Hematopoietic multipotent progenitor cell treated with erythropoietin and hydrocortisone succinate and interleukin-3 and kit ligand, for 4 days (in vitro differentiated cells): ENCODE data around the gene EXOC6B.
A peak's percentile ranks its signal among the peaks of the same experiment; 100 is the strongest.

Source experiments
- DNase-seq: peaks from one replicate; pipeline ENCODE4 v3.0.0-alpha.2; 2015

EXOC6B gene

GRCh38 chr2:72153924-72154323 is 671.9 kb downstream of the EXOC6B start:
- DNase-seq, result no peak

- no peak for DNase-seq
Observed at GRCh38 chr2:72153026-72153791, 672.6 kb downstream of the EXOC6B start.

- DNase-seq, result no peak
Observed at GRCh38 chr2:72150861-72151356, 674.9 kb downstream of the EXOC6B start.

- peak; percentile 87 for DNase-seq
Observed at GRCh38 chr2:72150157-72150860, 675.5 kb downstream of the EXOC6B start.

GRCh38 chr2:72149556-72150156 is 676.2 kb downstream of the EXOC6B start:
- no peak for DNase-seq

GRCh38 chr2:72148837-72149555 is 676.8 kb downstream of the EXOC6B start:
- peak; percentile 38 for DNase-seq

GRCh38 chr2:72148003-72148836 is 677.6 kb downstream of the EXOC6B start:
- no peak for DNase-seq

- DNase-seq, result no peak
Observed at GRCh38 chr2:72147303-72147971, 678.4 kb downstream of the EXOC6B start, which contains the start of gene CYP26B1. TSS of gene CYP26B1 (minus strand) at chr2:72147862. CDS start at chr2:72147834, 28 bp downstream.

- no peak for DNase-seq
Observed at GRCh38 chr2:72146347-72147302, 679.2 kb downstream of the EXOC6B start.

- no peak for DNase-seq
Observed at GRCh38 chr2:72145658-72146329, 680.0 kb downstream of the EXOC6B start.

- peak; percentile 40 for DNase-seq
Observed at GRCh38 chr2:72145289-72145657, 680.6 kb downstream of the EXOC6B start.

- DNase-seq, result no peak
Observed at GRCh38 chr2:72144632-72145288, 681.1 kb downstream of the EXOC6B start.

GRCh38 chr2:72144274-72144631 is 681.6 kb downstream of the EXOC6B start:
- DNase-seq, result no peak

GRCh38 chr2:72143441-72144273 is 682.2 kb downstream of the EXOC6B start:
- peak; percentile 28 for DNase-seq

- peak; percentile 38 for DNase-seq
Observed at GRCh38 chr2:72142570-72143440, 683.0 kb downstream of the EXOC6B start.

GRCh38 chr2:72141881-72142451 is 683.9 kb downstream of the EXOC6B start:
- DNase-seq, result no peak
